Left lung (tissue), 10 donors: Measurements from ENCODE around the gene ZNF576. TPM values are rescaled to one million over a fixed set of nuclear protein-coding genes. Genes with fewer than 3 reads are reported as not detected.

Experiments
- ATAC-seq: fragments of 200-7000 bp; cut with Tn5 transposase; one replicate; pipeline ENCODE4 v1.9.1; 2020; ENCODE audit warnings: moderate library complexity
- DNase-seq, 4 donors: peaks; one replicate each; pipeline ENCODE4 v3.0.0-alpha.2; 2013 to 2020
- H3K27ac ChIP-seq, 2 donors: fragments of 200-600 bp; sonication (generic) in 1 of 2; one replicate each; pipeline versions ENCODE4 v1.5.0 to v1.8.0; 2020 to 2021
- H3K27me3 ChIP-seq, 2 donors: fragments of 200-600 bp; sonication (generic) in 1 of 2; one replicate each; pipeline versions ENCODE4 v1.5.0 to v1.8.0; 2020 to 2021
- H3K36me3 ChIP-seq, 2 donors: fragments of 200-600 bp; sonication (generic) in 1 of 2; one replicate each; pipeline versions ENCODE4 v1.5.0 to v1.8.0; 2020 to 2021
- H3K4me1 ChIP-seq, 2 donors: fragments of 200-600 bp; one replicate each; pipeline ENCODE4 v1.8.0; 2021
- H3K4me3 ChIP-seq, 2 donors: fragments of 200-600 bp; sonication (generic) in 1 of 2; one replicate each; pipeline versions ENCODE4 v1.5.0 to v1.8.0; 2020 to 2021; ENCODE audit warnings: mild to moderate bottlenecking in 1 of 2
- H3K9me3 ChIP-seq, 2 donors: fragments of 200-600 bp; sonication (generic) in 1 of 2; one replicate each; pipeline versions ENCODE4 v1.5.0 to v1.8.0; 2020 to 2021
- CTCF ChIP-seq, 2 donors: fragments of 200-600 bp; sonication (generic) in 1 of 2; IDR thresholded peaks; one replicate each; pipeline versions ENCODE4 v1.5.0 to v1.8.0; 2021; ENCODE audit warnings: antibody characterized with exemption in 2 of 2
- intact Hi-C, 2 donors: fragments of 100-400 bp; cut with DNase I; formaldehyde crosslinking; loops; one replicate each; pipeline versions ENCODE4 v1.11.2 to v1.14.2; 2022
- polyA plus RNA-seq, 6 donors: library from polyadenylated mRNA; unstranded; fragments of 120-200 nt; gene quantifications; one replicate each; pipeline ENCODE4 v1.2.1, GENCODE V29; 2013; ENCODE audit not compliant: insufficient read length in 6 of 6
- total RNA-seq, 2 donors: library from RNA; stranded (reverse); fragmentation: NEBNext Ultra II Directional; extraction: Animal tissue kit (Norgen Biotek cat#: 25700); gene quantifications; one replicate each; pipeline ENCODE4 v1.2.1, GENCODE V29; 2021
- donor health status: DM: no; HTN: yes; CAD: no.
- donor health status: DM: no; HTN: no; CAD: no.

ZNF576 gene
- total and polyA plus RNA-seq, 8 donors = 9.3 to 14.4 (median 11.5) TPM

GRCh38 chr19:43591904-43592772, 4.3 kb upstream of the ZNF576 start:
- H3K36me3 ChIP-seq = peaks cover 0 to 45% of the 10 kb centered on the region in 2 donors
- H3K9me3 ChIP-seq = no peaks in the 10 kb centered on the region
- H3K4me3 ChIP-seq = no peak overlapping the region
- intact Hi-C loops = no loop called here
- DNase-seq = no peak
- H3K27ac ChIP-seq = no peak overlapping the region
- no peak for TF ChIP-seq CTCF (IDR thresholded peaks at IDR 0.05)
- peaks cover 13 to 28% of the 10 kb centered on the region in 2 donors for H3K4me1 ChIP-seq
- no peaks in the 10 kb centered on the region for H3K27me3 ChIP-seq
- ATAC-seq = no peak

- Histone ChIP-seq H3K9me3 (no peaks in the 10 kb centered on the region), H3K27ac (no peak overlapping the region), H3K36me3 (peaks cover 0 to 45% of the 10 kb centered on the region in 2 donors), H3K4me1 (peaks cover 16 to 35% of the 10 kb centered on the region in 2 donors), H3K4me3 (no peak overlapping the region), H3K27me3 (no peaks in the 10 kb centered on the region)
- no peak for ATAC-seq
- no peak for DNase-seq
- intact Hi-C loops = no loop called here
- TF ChIP-seq CTCF (IDR thresholded peaks at IDR 0.05) = no peak
Observed at GRCh38 chr19:43592800-43593350, 3.5 kb upstream of the ZNF576 start.

- TF ChIP-seq CTCF (IDR thresholded peaks at IDR 0.05) = no peak
- no peaks in the 10 kb centered on the region for H3K9me3 ChIP-seq
- ATAC-seq (no peak), DNase-seq (no peak)
- H3K27me3 ChIP-seq = no peaks in the 10 kb centered on the region
- H3K4me1 ChIP-seq = peaks cover 16 to 44% of the 10 kb centered on the region in 2 donors
- peak overlapping the region in 1 of 2 donors; percentile 96 for H3K27ac ChIP-seq
- peak overlapping the region; percentile 64 to 82 for H3K4me3 ChIP-seq
- intact Hi-C loops = no loop called here
- peaks cover 0 to 54% of the 10 kb centered on the region in 2 donors for H3K36me3 ChIP-seq
Observed at GRCh38 chr19:43594081-43594697, 2.2 kb upstream of the ZNF576 start.

- Histone ChIP-seq H3K36me3 (peaks cover 0 to 57% of the 10 kb centered on the region in 2 donors), H3K4me1 (peaks cover 16 to 44% of the 10 kb centered on the region in 2 donors), H3K27ac (peak overlapping the region; percentile 96 to 97), H3K27me3 (no peaks in the 10 kb centered on the region), H3K9me3 (no peaks in the 10 kb centered on the region), H3K4me3 (peak overlapping the region; percentile 64 to 82)
- ATAC-seq = peak; percentile 46
- TF ChIP-seq CTCF (IDR thresholded peaks at IDR 0.05) = peak; percentile 57 to 72
- intact Hi-C loops = no loop called here
- DNase-seq = peak in 3 of 4 donors; percentile 71 to 93 (median 75)
Observed at GRCh38 chr19:43594710-43595604, 1.4 kb upstream of the ZNF576 start.
